ENCODE measurements around the gene ARHGAP5. TPM values are rescaled to one million over a fixed set of nuclear protein-coding genes. Genes with fewer than 3 reads are reported as not detected.
A peak's percentile ranks its signal among the peaks of the same experiment; 100 is the strongest.

ARHGAP5 gene
- total RNA-seq, 1 donor from 2014 or later = 167 TPM

DNA sequence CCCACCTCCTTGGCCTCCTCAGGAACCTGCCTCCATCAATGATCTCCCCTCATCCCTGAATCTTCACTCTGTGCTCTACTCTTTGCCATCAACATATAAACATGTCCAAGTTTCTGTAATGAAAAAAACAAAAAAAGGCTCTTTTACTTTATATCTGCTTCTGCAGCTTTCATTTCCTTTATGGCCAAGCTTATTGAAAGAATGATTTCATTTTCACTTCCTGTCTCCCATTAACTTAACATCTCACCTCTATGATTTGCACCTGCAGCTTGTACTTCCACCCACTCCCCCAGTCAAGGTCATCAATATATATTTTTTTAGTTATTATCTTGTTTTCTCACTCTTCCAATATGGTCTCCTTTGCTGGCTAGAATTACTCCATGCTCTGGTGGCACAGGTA is 109.1 kb downstream of the ARHGAP5 start:
- no peak for DNase-seq (ENCODE audit: low spot score in 2 of 2, unreplicated experiment in 2 of 2)
- Mint-ChIP-seq H3K36me3 (no peaks in the 10 kb centered on the region), H3K27me3 (ENCODE audit: low read depth) (no peaks in the 10 kb centered on the region), H3K4me1 (peaks cover 4% of the 10 kb centered on the region), H3K4me3 (no peak overlapping the region), H3K9me3 (peaks cover 21% of the 10 kb centered on the region), H3K27ac (no peak overlapping the region)
- TF ChIP-seq, protein P1, sequence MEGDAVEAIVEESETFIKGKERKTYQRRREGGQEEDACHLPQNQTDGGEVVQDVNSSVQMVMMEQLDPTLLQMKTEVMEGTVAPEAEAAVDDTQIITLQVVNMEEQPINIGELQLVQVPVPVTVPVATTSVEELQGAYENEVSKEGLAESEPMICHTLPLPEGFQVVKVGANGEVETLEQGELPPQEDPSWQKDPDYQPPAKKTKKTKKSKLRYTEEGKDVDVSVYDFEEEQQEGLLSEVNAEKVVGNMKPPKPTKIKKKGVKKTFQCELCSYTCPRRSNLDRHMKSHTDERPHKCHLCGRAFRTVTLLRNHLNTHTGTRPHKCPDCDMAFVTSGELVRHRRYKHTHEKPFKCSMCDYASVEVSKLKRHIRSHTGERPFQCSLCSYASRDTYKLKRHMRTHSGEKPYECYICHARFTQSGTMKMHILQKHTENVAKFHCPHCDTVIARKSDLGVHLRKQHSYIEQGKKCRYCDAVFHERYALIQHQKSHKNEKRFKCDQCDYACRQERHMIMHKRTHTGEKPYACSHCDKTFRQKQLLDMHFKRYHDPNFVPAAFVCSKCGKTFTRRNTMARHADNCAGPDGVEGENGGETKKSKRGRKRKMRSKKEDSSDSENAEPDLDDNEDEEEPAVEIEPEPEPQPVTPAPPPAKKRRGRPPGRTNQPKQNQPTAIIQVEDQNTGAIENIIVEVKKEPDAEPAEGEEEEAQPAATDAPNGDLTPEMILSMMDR (IDR thresholded peaks at IDR 0.05; ENCODE audit: unreplicated experiment) = no peak

DNA sequence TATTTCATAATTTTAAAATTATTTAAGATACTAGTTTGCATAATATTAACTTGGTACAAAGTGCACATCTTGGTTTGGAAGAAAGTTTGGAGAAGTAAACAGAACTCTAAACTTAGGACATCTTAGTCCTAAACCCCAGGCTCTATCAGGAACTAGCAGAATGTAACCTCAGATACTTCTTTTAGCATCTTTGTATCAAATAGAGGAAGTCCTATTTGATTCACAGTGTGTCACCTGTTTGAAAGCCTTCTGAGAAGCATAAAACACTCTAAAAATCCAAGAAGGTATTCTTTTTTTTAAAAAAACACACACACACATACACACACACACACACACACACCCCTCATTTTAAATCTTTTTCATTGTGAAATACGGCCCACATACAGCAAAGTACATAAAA is 112.7 kb downstream of the ARHGAP5 start:
- no peaks in the 10 kb centered on the region for H3K4me1 Mint-ChIP-seq
- TF ChIP-seq, protein P1 (IDR thresholded peaks at IDR 0.05; ENCODE audit: unreplicated experiment) = no peak
- no peaks in the 10 kb centered on the region for H3K27me3 Mint-ChIP-seq (ENCODE audit: low read depth)
- peaks cover 15% of the 10 kb centered on the region for H3K9me3 Mint-ChIP-seq
- H3K36me3 Mint-ChIP-seq = no peaks in the 10 kb centered on the region
- no peak overlapping the region for H3K4me3 Mint-ChIP-seq
- DNase-seq (ENCODE audit: low spot score in 2 of 2, unreplicated experiment in 2 of 2) = no peak
- no peak overlapping the region for H3K27ac Mint-ChIP-seq

DNA sequence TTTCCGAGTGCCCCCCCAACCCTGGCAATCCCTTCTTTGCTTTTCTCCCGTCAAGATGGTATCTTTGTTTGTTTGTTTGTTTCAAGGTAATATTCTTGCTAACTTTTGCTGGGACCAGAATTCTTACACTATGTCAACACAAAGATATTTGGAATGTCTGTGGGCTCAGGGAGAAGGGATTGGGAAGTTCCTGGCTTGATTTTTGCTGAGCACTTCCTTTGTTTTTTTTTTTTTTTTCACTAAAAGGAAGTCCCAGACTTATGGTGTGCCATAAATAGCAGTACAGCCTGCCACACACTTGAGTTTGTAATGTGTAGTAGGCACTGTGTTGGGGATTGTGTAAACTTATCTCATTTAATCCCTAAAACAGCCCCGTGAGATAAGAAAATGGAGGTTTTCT is 113.6 kb downstream of the ARHGAP5 start:
- no peak for DNase-seq (ENCODE audit: low spot score in 2 of 2, unreplicated experiment in 2 of 2)
- Mint-ChIP-seq H3K27me3 (ENCODE audit: low read depth) (no peaks in the 10 kb centered on the region), H3K27ac (peak overlapping the region; percentile 11), H3K9me3 (peaks cover 10% of the 10 kb centered on the region), H3K36me3 (no peaks in the 10 kb centered on the region), H3K4me1 (no peaks in the 10 kb centered on the region), H3K4me3 (no peak overlapping the region)
- TF ChIP-seq, protein P1 (IDR thresholded peaks at IDR 0.05; ENCODE audit: unreplicated experiment) = no peak

DNA sequence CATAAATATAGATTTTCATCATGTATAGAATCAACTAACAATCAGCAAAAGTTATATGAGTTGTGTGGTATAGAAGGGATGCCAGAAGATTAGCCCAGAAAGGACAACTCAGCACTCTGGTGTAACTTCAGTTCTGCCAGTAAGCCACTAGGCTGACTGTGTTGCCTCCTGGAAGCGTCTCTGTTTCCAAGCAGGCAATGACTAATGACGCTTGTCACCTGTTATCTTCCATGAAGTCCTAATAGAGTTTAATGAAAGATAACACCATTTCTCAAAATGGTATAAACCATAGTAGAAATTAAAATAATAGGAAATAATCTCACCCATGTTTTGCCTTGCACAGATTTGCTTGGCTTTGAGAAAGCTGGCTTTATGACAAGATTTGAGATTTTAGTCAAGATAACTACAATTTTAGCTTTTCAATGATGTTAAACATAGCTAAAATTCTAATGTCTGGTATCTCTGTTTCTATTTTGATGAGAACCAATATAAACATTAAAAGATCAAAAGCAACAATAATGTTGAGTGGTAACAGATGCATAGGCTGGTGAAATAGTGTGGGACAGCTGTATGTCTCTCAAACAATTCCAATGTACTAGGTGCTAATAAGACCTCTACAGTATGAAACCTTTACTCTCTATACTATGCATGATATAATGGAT is 115.7 kb downstream of the ARHGAP5 start:
- TF ChIP-seq, protein P1 (IDR thresholded peaks at IDR 0.05; ENCODE audit: unreplicated experiment) = no peak
- H3K36me3 Mint-ChIP-seq = no peaks in the 10 kb centered on the region
- H3K9me3 Mint-ChIP-seq = peaks cover 5% of the 10 kb centered on the region
- DNase-seq (ENCODE audit: low spot score in 2 of 2, unreplicated experiment in 2 of 2) = no peak
- H3K27ac Mint-ChIP-seq = no peak overlapping the region
- H3K27me3 Mint-ChIP-seq (ENCODE audit: low read depth) = no peaks in the 10 kb centered on the region
- peaks cover 2% of the 10 kb centered on the region for H3K4me1 Mint-ChIP-seq
- no peak overlapping the region for H3K4me3 Mint-ChIP-seq

DNA sequence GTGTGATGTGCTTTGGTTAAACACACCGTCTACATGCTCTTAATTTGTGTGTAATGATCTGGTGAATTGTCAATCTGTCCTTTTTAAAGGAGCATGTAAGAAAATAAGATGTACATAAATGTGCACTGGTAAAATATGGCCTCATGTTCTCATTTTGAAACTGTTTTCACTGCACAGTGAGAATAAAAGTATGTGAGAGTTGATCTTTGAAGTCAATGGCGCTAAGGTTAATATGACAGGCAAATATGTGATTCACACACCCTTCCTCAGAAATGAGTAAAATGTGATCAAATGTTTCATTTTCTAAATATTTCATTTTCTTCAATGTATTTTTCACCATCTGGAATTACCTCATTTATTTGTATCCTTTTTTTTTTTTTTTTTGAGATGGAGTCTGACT is 116.4 kb downstream of the ARHGAP5 start:
- TF ChIP-seq, protein P1 (IDR thresholded peaks at IDR 0.05; ENCODE audit: unreplicated experiment) = no peak
- DNase-seq (ENCODE audit: low spot score in 2 of 2, unreplicated experiment in 2 of 2) = no peak
- H3K4me1 Mint-ChIP-seq = peaks cover 2% of the 10 kb centered on the region
- no peaks in the 10 kb centered on the region for H3K36me3 Mint-ChIP-seq
- peaks cover 5% of the 10 kb centered on the region for H3K9me3 Mint-ChIP-seq
- H3K4me3 Mint-ChIP-seq = no peak overlapping the region
- no peak overlapping the region for H3K27ac Mint-ChIP-seq
- H3K27me3 Mint-ChIP-seq (ENCODE audit: low read depth) = no peaks in the 10 kb centered on the region

Data from mesothelial cell of epicardium (in vitro differentiated cells).